Upper lobe of left lung (tissue), 4 donors: Measurements from ENCODE around the gene MTF2.

Source experiments
- POLR2AphosphoS5 ChIP-seq, 2 donors: sonication (generic); formaldehyde crosslinking; IDR thresholded peaks; one replicate each; pipeline ENCODE4 v1.5.1; 2017; ENCODE audit warnings: antibody characterized with exemption in 2 of 2
- TF ChIP-seq, protein P1 (sequence below), 6 experiments: fragments of 450-650 bp in 4 of 6; fragments of 200-600 bp in 2 of 6; sonication (generic) in 2 of 6; IDR thresholded peaks; one replicate each; pipeline ENCODE4 v1.5.1; 2016 to 2019; ENCODE audit warnings: antibody characterized with exemption in 6 of 6

DNA sequence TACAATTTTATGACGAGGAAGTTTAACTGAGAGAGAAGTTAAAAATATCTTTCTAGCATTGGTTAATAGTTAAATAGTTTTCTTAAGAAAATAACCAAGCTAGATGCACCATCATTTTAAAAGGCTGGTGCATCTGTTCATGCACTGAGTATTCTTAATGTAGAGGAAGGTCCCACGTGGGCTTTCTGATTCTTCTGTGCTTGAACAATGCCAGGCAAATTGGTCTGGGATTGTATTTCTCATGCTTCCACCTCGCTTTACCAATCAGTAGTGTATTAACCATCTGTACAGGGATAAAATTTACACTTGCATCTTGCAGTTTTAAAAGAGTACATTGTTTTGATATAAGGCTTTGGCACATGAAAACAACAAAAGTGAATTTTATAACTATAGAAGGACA is 47.4 kb upstream of the MTF2 start:
- TF ChIP-seq, protein P1, sequence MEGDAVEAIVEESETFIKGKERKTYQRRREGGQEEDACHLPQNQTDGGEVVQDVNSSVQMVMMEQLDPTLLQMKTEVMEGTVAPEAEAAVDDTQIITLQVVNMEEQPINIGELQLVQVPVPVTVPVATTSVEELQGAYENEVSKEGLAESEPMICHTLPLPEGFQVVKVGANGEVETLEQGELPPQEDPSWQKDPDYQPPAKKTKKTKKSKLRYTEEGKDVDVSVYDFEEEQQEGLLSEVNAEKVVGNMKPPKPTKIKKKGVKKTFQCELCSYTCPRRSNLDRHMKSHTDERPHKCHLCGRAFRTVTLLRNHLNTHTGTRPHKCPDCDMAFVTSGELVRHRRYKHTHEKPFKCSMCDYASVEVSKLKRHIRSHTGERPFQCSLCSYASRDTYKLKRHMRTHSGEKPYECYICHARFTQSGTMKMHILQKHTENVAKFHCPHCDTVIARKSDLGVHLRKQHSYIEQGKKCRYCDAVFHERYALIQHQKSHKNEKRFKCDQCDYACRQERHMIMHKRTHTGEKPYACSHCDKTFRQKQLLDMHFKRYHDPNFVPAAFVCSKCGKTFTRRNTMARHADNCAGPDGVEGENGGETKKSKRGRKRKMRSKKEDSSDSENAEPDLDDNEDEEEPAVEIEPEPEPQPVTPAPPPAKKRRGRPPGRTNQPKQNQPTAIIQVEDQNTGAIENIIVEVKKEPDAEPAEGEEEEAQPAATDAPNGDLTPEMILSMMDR (IDR thresholded peaks at IDR 0.05): no peak
- no peak for TF ChIP-seq POLR2AphosphoS5 (IDR thresholded peaks at IDR 0.05)
